ENCODE measurements around the gene NABP1.
"Not testable (repeated sequence)": the region's sequence is repeated elsewhere in the genome, so short reads cannot be mapped to it uniquely, and the experiment has no call there.

NABP1 gene, protein sequence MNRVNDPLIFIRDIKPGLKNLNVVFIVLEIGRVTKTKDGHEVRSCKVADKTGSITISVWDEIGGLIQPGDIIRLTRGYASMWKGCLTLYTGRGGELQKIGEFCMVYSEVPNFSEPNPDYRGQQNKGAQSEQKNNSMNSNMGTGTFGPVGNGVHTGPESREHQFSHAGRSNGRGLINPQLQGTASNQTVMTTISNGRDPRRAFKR

DNA sequence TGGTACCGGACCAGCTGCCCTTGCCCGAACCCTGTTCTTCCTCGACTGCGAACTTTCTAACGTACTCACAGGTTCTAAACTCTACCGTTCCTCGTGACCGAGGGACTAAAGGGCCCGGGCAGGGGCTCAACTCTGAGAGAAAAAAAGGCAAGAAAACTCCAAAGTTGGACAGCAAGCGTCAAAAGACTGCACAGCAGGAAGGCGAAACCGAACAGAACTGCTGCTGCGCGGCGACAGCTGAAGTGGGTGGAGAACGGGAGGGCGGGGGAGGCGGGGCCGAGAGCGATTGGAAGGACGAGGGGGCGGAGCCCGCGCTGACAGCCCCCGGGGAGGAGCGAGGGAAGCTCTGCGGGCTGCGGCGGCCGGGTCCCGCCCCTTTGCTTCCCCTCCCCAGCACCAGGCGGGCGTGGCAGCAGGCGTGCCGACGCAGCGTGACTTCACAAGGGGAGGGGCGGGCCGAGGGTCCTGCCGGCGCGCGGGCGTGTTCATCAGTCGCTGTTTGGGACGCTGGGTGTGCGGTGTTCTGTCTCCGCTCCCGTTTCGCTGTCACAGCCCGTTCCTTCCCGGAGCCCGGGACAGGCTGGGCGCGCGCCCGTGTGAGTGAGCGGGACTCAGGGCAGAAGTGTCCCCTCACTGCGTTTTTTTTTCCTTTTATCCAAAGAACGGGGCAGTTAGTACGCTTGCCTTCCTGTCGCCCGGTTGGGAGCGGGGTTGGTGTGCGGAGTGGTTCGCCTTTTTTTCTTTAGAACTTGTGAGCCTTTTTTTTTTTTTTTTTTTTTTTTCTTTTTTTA is at the start of gene NABP1:
Gene NABP1 (plus strand): TSS at position 491 of the 791 bp plus-strand sequence. CDS start 479 bp downstream, outside the sequence.
- peak; percentile 95 to 97 for DNase-seq (ENCODE audit: low read depth in 1 of 2, low spot score in 1 of 2)

DNA sequence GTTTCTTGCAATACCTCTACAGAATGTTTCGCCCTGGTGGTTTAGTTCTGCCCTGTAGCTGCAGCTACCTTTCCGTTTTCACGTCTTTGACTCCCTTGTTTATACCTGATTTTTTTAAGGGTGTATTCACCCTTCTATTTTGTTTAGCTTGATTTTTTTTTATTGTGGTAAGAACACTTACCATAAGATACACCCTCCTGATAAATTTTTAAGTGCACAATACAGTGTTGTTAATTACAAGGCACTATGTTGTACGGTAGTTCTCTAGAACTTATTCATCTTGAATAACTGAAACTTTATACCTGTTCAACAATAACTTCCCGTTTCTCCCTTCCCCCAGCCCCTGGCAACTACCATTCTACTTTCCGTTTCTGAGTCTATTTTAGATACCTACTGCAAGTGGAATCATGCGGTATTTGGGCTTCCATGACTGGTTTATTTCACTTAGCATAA is 48.9 kb upstream of the NABP1 start:
- DNase-seq (ENCODE audit: low read depth in 1 of 2, low spot score in 1 of 2): no peak

DNA sequence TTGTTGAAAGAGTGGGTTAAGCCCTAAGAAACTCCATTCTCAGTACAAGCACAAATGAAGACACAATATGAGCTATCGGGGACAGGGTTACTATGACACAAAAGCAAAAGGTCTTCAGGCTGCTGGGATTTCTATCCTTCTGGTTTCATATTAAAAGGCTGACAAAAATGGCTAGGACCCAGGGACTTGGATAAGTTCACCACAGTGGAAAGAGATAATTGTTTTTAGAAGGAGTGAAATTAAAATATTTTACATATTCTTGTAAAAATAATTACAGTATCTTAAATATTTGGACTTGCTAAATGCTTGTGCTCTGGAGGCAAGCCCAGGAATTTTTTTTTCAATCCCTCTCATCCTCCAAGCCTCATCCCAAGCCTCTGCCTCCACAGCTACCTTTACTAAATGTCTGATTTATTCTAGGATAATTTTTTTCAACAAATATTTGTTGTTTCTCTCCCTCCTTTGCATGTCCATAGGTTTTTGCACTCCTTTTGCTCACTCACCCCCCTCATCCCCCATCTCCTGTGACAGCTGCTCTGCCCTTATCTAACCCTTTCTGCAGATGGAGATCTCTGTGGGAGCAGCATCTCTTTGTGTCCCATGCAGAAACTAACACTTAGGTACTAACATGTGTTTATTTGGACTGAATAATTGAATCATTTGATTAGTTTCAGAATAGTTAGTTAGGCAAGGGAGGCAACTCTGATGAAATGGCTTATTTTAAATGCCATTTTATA is 47.8 kb upstream of the NABP1 start:
- no peak for DNase-seq (ENCODE audit: low read depth in 1 of 2, low spot score in 1 of 2)

DNA sequence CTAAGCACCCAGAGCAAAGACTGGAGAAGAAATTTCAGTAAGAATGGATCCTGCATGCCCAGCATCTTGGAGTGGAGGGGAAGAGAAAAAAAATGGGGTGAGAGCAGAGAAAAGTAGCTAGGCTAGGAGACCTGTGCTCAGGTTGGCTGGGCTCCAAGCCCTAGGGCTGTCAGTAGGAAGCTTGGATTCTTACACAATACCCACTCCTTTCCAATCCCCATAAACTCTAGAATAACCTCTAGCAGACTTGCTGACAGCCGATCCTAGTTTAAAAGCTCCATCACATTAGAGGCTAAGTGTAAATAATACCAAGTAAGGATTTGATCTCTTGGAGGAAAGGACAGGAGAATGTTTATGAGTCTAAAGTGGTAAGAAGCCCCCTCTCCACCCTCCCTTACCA is 46.2 kb upstream of the NABP1 start:
- no peak for DNase-seq (ENCODE audit: low read depth in 1 of 2, low spot score in 1 of 2)

DNA sequence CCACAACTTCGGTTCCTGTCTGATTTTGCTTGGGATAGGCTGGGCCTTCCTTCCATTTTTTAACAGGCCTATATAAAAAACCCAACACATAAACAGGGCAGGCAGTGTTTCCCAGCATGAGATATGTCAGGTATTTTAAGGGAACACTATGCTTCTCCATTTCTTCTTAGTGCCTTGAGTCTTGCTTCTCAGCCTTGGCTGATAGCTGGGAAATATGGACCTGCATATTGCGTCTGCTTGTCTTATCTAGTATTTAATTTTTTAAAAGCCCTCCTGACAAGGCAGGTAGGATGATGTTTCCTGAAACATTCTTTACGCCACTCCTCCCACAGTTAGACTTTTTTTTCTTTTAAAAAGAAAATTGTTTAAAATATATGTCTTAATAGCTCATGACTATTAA is 45.5 kb upstream of the NABP1 start:
- no peak for DNase-seq (ENCODE audit: low read depth in 1 of 2, low spot score in 1 of 2)

DNA sequence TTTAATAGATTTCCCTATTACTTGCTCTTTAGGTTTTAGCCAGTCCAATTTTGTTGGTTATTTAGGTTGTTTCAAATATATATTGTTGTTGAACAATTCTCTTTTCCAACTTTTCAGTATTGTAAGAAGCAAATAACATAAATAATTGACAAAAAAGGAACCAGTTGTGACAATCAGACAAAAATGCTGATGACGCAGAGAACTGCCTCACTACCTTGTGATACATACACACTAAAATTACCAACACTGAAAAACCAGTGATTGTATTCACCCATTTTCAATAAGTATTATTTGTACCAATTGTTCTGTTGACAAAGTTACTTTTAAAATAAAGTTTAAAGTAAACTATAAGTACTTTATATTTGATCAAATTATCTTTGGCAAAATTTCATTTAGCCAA is 43.1 kb upstream of the NABP1 start:
- DNase-seq (ENCODE audit: low read depth in 1 of 2, low spot score in 1 of 2): no peak

DNA sequence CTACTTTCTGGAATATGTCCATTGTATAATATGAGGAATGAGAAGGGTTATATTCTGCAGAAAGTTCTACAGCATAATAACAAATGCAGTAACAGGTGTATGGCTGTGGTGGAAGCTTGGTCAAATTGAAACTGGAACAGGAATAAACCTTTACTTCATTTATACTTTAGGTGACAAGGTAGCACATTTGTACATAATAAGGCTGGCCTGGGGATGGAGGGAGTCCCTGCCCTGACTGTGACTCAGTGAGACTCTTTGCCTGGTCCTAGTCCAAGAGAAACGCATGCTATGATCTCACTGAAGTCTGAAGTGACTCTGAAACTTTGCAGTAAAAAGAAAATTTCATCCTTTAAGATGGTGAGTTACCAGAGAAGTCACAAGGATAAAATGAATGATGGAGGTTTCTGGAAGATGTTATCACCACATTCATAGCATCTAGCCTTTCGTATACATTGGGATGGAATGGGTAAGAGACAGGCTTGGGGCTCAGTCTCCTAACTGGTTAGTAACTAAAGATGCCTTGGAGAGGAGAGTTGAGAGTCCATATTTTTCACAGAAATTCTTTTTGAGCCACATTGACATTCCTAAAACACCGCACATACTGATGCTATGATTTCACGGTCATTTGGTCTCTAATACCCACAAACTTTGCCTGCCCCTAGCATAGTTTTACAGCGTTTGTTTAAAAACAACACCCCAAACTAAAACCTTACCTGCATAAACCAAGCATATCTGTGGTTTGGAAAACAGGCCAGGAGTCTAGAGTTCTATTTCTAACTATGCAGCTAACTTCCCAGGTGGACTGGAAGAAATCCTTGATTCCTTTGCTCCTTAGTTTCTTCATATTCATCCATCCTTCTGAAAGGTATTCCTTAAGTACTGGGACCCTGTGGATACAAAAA is 42.4 kb upstream of the NABP1 start:
- no peak for DNase-seq (ENCODE audit: low read depth in 1 of 2, low spot score in 1 of 2)

DNA sequence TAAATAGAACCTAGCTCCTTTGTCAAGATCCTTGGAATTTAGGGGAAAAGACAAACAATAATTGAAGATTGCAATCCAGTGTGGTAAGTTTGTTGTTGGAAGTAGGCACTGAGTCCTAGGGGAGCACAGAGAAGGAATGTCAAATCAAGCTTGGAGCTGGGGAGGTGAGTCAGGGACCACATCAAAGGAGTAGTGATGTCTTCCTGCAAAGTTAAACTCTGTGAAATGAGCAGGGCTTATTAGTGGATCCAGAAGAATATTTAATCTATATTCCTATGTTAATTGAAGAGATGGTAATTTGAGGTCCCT is 41.7 kb upstream of the NABP1 start:
- DNase-seq (ENCODE audit: low read depth in 1 of 2, low spot score in 1 of 2): no peak

DNA sequence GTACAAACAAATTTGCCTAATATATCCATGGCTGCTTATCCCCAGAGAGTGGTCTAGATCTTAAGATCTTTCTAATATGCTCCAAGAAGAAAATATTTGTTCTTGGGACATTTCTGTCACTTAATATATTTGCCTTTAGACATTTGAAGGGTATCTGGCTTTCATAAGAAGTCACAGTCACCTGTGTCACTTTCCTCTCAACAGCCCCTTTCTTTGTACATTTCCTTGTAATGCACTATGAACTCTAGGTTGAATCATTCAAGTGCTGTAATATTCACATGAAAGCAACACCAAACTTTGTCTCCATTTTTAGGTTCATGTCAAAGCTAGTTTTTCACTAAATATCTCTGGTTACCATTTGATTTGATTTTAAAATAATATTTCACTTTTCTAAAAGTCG is 41.4 kb upstream of the NABP1 start:
- DNase-seq (ENCODE audit: low read depth in 1 of 2, low spot score in 1 of 2): no peak

DNA sequence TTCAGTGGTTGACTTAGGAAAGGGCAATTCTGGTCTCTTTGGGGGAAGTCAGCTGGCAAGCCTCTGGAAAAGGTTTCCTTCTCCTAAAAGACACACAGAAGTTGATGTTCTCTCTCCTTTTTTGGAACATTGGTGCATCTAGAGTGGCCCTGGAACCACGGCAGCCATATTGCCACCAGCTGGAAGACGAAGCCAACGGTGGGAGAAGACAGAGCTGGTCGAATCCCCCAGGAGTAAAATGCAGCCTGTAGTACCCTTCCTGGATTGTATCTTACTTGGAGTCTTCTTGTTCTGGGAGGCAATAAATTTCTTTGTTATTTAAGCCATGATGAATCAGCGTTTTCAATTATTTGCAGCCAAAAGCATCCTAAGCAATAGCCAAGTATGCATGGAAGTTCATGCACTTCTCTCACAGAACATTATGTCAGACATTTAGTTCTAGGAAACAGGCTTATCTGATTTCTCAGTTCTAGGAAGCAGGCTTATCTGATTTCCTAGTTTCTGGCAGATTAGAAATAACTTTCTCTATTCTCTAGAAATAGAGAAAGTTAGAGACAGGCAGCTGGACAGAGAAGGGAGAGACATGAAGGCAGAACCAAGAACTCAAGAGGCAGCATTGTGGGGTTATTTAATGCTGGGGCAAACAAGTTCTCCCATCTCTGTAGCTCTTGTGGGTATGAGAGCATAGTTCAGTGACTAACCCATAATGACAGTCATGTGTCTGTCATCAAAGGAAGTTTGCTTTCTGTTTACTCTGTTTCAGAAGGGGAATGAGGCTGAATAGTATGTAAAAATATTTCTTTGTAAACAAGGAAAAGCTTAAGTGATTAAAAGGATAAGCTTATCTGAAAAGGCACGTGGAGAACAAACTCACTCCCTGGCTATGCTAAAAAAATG is 40.5 kb upstream of the NABP1 start:
- DNase-seq (ENCODE audit: low read depth in 1 of 2, low spot score in 1 of 2): peak in 1 of 2 donors; percentile 25

DNA sequence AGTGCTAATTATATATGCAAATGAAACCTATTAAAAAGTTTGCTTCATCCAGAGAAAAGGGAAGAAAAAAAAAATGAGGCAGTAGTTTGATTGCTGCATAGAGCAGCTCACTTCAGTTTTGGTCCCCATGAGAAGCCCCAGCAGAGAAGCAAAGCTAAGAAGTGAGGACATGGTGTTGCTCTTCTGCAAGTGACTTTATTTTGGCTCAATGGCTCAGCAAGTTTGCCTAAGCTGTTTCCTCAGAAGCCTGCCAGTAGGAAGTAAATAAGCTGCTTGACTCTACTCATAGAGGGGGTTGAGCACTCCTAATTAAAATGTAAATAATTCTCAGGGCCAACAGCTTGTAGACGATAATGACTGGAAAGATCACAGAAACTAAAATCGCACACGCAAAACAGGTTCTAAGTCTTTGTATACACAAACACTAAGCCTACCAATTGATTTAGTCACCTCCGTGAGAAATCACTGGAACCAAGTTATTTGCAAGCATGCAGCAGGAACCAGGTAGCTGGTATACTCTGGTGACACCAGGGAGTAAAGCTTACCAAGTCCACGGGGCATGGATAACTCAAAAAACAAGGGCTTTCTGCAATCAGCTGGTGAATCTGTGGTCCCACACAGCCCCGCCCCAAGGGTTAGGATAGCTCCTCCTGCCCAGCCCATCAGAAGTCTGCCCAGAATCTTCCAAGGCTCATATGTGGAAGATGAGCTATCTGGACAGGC is 39.7 kb upstream of the NABP1 start:
- no peak for DNase-seq (ENCODE audit: low read depth in 1 of 2, low spot score in 1 of 2)

DNA sequence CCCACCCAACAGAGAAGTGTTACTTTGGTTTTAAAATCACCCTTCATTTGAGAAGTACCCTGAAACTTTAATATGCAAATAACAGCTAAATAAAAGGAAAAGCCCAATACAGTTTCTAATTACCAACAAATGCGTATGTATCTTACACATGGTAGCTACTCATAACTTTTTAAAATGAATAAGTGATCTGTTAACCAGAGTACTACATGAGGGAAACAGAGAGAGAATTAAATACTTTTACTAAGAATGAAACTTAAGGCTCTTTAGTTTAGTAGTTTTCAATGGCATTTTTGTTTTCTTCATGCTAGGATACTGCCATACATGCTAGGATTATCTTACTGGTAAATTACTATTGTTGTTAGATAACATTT is 39.1 kb upstream of the NABP1 start:
- no peak for DNase-seq (ENCODE audit: low read depth in 1 of 2, low spot score in 1 of 2)

DNA sequence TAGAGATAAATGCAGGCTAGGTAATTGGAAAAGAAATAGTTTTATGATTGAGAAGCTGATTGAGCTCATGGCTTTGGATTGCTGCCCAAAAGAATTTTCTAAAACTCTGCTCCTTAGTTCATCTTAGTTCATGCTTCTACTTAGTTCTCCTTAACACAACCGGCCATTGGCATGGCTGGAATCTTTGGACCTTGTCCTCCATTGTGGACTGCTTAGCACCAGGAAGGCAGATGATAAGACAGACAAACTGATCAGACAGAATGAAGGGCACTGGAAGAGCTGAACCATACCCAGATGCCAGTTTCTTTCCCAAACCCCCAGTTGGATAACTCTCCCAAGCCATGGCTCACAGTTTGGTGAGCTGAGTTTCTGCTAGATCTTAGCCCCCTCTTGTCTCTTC is 36.3 kb upstream of the NABP1 start:
- DNase-seq (ENCODE audit: low read depth in 1 of 2, low spot score in 1 of 2): no peak

DNA sequence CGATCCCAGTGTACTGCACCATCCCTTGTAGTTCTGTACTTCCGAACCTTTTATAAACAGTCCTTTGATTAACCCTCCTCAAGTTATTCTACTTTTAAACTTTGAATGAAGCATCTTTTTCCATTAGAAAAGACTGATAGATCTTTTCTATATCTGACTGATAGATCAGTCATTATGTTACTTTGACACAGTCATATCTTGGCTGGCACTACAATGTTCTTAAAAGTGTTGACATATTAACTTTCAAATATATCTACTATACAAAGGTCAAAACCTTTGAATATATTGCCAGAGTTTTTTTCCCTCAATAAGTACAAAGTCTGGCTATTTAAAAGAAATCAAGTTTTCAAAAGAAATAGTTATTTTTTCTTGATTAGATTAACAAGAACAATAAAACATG is 35.4 kb upstream of the NABP1 start:
- no peak for DNase-seq (ENCODE audit: low read depth in 1 of 2, low spot score in 1 of 2)

DNA sequence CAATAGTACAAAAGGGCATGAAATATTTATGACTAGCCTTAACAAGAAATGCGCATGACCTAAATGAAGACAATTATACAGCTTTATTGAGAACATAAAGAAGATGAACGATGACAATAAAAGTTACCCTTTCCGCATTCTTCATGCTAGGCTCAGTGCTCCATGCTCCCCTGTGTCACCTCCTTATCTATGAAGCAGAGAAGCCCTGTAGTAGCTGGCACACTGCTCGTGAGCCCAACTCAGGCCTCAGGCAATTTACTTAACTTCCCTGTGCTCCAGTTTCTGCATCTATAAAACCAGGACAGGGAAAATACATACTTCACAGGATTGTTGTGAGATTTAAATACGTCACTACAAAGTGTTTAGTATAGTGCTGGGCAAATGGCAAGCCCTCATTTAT is 34.5 kb upstream of the NABP1 start:
- no peak for DNase-seq (ENCODE audit: low read depth in 1 of 2, low spot score in 1 of 2)

DNA sequence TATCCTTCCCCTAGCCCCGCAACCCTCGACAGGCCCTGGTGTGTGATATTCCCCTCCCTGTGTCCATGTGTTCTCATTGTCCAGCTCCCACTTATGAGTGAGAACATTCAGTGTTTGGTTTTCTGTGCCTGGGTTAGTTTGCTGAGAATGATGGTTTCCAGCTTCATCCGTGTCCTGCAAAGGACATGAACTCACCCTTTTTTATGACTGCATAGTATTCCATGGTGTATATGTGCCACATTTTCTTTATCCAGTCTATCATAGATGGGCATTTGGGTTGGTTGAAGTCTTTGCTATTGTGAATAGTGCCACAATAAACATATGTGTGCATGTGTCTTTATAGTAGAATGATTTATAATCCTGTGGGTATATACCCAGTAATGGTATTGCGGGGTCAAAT is 33.3 kb upstream of the NABP1 start:
- DNase-seq (ENCODE audit: low read depth in 1 of 2, low spot score in 1 of 2): not testable (repeated sequence)

DNA sequence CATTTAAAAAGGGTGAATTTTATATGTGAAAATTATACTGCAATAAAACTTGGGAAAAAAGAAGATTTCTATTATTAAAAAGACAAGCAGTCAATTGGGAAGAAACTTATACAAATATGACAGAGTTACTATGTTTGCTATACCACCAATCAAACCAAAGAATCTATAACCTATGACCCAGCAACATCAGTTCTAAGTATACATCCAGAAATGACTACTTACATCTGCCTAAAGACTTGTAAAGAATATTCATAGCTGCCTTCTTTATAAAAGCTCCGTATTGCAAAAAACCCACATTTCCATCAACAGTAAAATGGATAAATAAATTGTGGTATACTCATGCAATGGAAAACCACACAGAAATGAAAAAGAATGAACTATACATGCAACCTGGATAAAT is 32.9 kb upstream of the NABP1 start:
- no peak for DNase-seq (ENCODE audit: low read depth in 1 of 2, low spot score in 1 of 2)

DNA sequence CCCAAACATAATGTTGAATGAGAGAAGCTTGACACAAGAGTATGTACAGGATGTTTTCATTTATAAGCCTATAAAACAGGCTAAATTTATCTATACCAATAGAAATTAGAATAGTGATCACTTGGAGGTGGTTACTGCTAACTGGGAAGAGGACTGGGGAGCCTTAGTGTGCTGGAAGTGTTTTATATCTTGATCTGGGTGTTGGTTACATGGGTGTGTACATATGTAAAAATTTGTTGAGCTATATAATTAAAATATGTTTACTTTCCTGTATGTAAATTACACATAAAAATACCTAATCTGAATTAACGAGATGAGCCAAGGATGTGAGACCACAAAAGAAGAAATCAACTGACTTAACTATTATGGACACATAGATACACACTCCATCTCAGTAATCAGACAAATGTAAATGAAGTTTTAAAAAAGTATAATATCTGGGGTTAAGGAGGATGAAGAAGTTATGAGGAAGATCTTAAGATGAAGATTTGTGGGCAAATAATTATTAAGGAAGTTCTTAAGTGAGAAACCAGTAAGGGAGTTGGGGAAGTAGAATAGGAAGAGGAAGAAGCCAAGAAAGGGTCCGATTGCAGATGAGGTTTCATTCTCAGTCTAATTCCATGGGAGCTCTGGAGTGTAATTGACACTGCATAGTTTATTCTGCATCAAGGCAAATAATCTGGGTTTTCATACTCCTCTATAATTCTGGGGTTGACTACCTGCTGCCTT is 32.3 kb upstream of the NABP1 start:
- no peak for DNase-seq (ENCODE audit: low read depth in 1 of 2, low spot score in 1 of 2)

Data from activated CD4-positive, alpha-beta T cell treated with anti-CD3 and anti-CD28 coated beads, Interleukin-2, amount 50 U/mL, for 24 hours (primary cell).